ENCODE data around the gene SERAC1.

DNA sequence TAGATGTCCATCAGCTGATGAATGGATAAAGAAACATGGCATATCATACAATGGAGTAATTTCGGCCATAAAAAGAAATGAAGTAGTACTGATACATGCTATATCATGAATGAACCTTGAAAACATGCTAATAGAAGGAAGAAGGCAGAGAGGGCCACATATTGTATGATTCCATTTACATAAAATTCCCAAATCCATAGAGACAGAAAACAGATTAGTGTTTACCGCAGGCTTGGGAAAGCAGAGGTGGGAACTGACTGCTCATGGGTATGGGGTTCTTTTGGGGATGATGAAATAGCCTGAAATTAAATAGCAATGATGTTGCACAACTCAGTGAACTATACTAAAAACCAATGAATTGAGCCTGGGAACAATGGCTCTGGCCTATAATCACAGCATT lies 58.3 kb downstream of the SERAC1 start:
- TF ChIP-seq ARNTL (CRISPR knock-in tag; IDR thresholded peaks at IDR 0.05; ENCODE audit: borderline replicate concordance, low read depth) = no peak
- TF ChIP-seq RARB (CRISPR knock-in tag; IDR thresholded peaks at IDR 0.05) = no peak
- no peak for TF ChIP-seq PATZ1 (CRISPR knock-in tag; IDR thresholded peaks at IDR 0.05; ENCODE audit: borderline replicate concordance)
- no peak for TF ChIP-seq ZFP3 (CRISPR knock-in tag; IDR thresholded peaks at IDR 0.05)
- no peak for TF ChIP-seq OSR1 (CRISPR knock-in tag; IDR thresholded peaks at IDR 0.05)
- TF ChIP-seq TSHZ2 (CRISPR knock-in tag; IDR thresholded peaks at IDR 0.05) = no peak
- no peak for TF ChIP-seq ZFP30 (CRISPR knock-in tag; IDR thresholded peaks at IDR 0.05)
- no peak for TF ChIP-seq ZC3H10 (CRISPR knock-in tag; IDR thresholded peaks at IDR 0.05)
- no peak for TF ChIP-seq TOX (CRISPR knock-in tag; IDR thresholded peaks at IDR 0.05; ENCODE audit: borderline replicate concordance)
- no peak for TF ChIP-seq CSDC2 (CRISPR knock-in tag; IDR thresholded peaks at IDR 0.05)
